Measurements from ENCODE around the gene AFF3. TPM values are rescaled to one million over a fixed set of nuclear protein-coding genes. Genes with fewer than 3 reads are reported as not detected.
"Not testable (repeated sequence)": the region's sequence is repeated elsewhere in the genome, so short reads cannot be mapped to it uniquely, and the experiment has no call there.

AFF3 gene
- total and polyA plus RNA-seq, 2 experiments from 2014 or later = 12.0 to 12.8 TPM

- Histone ChIP-seq H3K4me1 (ENCODE audit: low read depth) (no peaks in the 10 kb centered on the region), H3K27ac (no peak overlapping the region), H3K9me3 (ENCODE audit: low read depth) (no peaks in the 10 kb centered on the region), H3K4me3 (no peak overlapping the region), H3K36me3 (no peaks in the 10 kb centered on the region), H3K27me3 (no peaks in the 10 kb centered on the region)
- no peak for TF ChIP-seq CTCF (IDR thresholded peaks at IDR 0.05; ENCODE audit: low read depth, low read length)
- no peak for DNase-seq (ENCODE audit: low read depth in 1 of 2, low spot score in 1 of 2)
Measured at GRCh38 chr2:100161945-100162620, 19.7 kb upstream of the AFF3 start.

GRCh38 chr2:100160396-100160795 is 18.0 kb upstream of the AFF3 start:
- Histone ChIP-seq H3K27me3 (no peaks in the 10 kb centered on the region), H3K4me1 (ENCODE audit: low read depth) (no peaks in the 10 kb centered on the region), H3K36me3 (no peaks in the 10 kb centered on the region), H3K4me3 (no peak overlapping the region), H3K9me3 (ENCODE audit: low read depth) (no peaks in the 10 kb centered on the region), H3K27ac (no peak overlapping the region)
- DNase-seq (ENCODE audit: low read depth in 1 of 2, low spot score in 1 of 2) = no peak
- TF ChIP-seq CTCF (IDR thresholded peaks at IDR 0.05; ENCODE audit: low read depth, low read length) = no peak

- H3K9me3 ChIP-seq (ENCODE audit: low read depth); H3K4me3 ChIP-seq; H3K27me3 ChIP-seq; H3K36me3 ChIP-seq; DNase-seq (ENCODE audit: low read depth in 1 of 2, low spot score in 1 of 2); H3K4me1 ChIP-seq (ENCODE audit: low read depth); H3K27ac ChIP-seq: not testable (repeated sequence)
Measured at GRCh38 chr2:100151832-100152231, 9.4 kb upstream of the AFF3 start.

GRCh38 chr2:100151310-100151709 is 8.9 kb upstream of the AFF3 start:
- TF ChIP-seq CTCF (IDR thresholded peaks at IDR 0.05; ENCODE audit: low read depth, low read length) = no peak
- no peak for DNase-seq (ENCODE audit: low read depth in 1 of 2, low spot score in 1 of 2)
- no peaks in the 10 kb centered on the region for H3K36me3 ChIP-seq
- no peaks in the 10 kb centered on the region for H3K9me3 ChIP-seq (ENCODE audit: low read depth)
- H3K27me3 ChIP-seq = no peaks in the 10 kb centered on the region
- no peak overlapping the region for H3K27ac ChIP-seq
- peaks cover 5% of the 10 kb centered on the region for H3K4me1 ChIP-seq (ENCODE audit: low read depth)
- H3K4me3 ChIP-seq = no peak overlapping the region

- TF ChIP-seq CTCF (IDR thresholded peaks at IDR 0.05; ENCODE audit: low read depth, low read length) = no peak
Measured at GRCh38 chr2:100148883-100149282, 6.5 kb upstream of the AFF3 start.

GRCh38 chr2:100146657-100146960 is 4.2 kb upstream of the AFF3 start:
- H3K36me3 ChIP-seq = no peaks in the 10 kb centered on the region
- no peaks in the 10 kb centered on the region for H3K27me3 ChIP-seq
- no peak for DNase-seq (ENCODE audit: low read depth in 1 of 2, low spot score in 1 of 2)
- H3K9me3 ChIP-seq (ENCODE audit: low read depth) = no peaks in the 10 kb centered on the region
- no peak overlapping the region for H3K4me3 ChIP-seq
- TF ChIP-seq CTCF (IDR thresholded peaks at IDR 0.05; ENCODE audit: low read depth, low read length) = no peak
- H3K4me1 ChIP-seq (ENCODE audit: low read depth) = peaks cover 5% of the 10 kb centered on the region
- no peak overlapping the region for H3K27ac ChIP-seq

More at GRCh38 chr2:100148883-100149282, 6.5 kb upstream of the AFF3 start:
- Histone ChIP-seq H3K4me3 (no peak overlapping the region), H3K27ac (no peak overlapping the region), H3K27me3 (no peaks in the 10 kb centered on the region), H3K36me3 (no peaks in the 10 kb centered on the region), H3K4me1 (ENCODE audit: low read depth) (peaks cover 5% of the 10 kb centered on the region), H3K9me3 (ENCODE audit: low read depth) (no peaks in the 10 kb centered on the region)
- no peak for DNase-seq (ENCODE audit: low read depth in 1 of 2, low spot score in 1 of 2)

Measured in cardiac muscle cell (in vitro differentiated cells and primary cell).